Measurements from ENCODE around the gene PPID. TPM values are rescaled to one million over a fixed set of nuclear protein-coding genes. Genes with fewer than 3 reads are reported as not detected.
"Not testable (repeated sequence)": the region's sequence is repeated elsewhere in the genome, so short reads cannot be mapped to it uniquely, and the experiment has no call there.

Gene PPID
- total RNA-seq, 1 donor from 2014 or later: 33.4 TPM

DNA sequence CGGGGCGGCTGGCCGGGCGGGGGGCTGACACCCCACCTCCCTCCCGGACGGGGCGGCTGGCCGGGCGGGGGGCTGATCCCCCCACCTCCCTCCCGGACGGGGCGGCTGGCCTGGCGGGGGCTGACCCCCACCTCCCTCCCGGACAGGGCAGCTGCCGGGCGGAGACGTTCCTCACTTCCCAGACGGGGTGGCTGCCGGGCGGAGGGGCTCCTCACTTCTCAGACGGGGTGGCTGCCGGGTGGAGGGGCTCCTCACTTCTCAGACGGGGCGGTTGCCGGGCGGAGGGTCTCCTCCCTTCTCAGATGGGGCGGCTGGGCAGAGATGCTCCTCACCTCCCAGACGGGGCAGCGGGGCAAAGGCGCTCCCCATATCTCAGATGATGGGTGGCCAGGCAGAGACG is 23.3 kb upstream of the PPID start:
- ATAC-seq; intact Hi-C loops (cut with DNase I); DNase-seq (ENCODE audit: missing footprints): not testable (repeated sequence)

- intact Hi-C loops (cut with DNase I): no loop called here
- no peak for ATAC-seq
- no peak for DNase-seq (ENCODE audit: missing footprints)
Observed at GRCh38 chr4:158741326-158742021, 18.3 kb upstream of the PPID start.

GRCh38 chr4:158739600-158739999 is 16.4 kb upstream of the PPID start:
- ATAC-seq: no peak
- DNase-seq (ENCODE audit: missing footprints): no peak
- intact Hi-C loops (cut with DNase I): no loop called here

DNA sequence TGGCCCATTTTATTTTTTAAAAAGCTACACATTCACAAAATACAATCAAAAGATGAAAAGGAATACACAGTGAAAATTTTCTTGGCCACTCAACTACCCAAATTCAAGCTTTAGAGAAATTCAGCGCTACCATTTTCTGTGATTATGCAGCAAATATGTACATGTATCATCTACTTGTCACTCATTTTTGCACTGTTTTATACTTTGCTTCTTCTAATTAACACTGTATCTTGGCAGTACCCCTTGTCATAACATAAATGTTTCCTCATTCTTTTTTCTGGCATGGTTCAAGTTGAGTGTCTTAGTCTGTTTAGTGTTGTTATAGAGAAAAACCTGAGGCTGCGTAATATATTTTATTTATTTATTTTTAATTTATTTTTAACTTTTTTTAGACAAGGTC is 15.7 kb upstream of the PPID start:
- ATAC-seq (no peak), DNase-seq (ENCODE audit: missing footprints) (no peak)
- intact Hi-C loops (cut with DNase I): no loop called here

DNA sequence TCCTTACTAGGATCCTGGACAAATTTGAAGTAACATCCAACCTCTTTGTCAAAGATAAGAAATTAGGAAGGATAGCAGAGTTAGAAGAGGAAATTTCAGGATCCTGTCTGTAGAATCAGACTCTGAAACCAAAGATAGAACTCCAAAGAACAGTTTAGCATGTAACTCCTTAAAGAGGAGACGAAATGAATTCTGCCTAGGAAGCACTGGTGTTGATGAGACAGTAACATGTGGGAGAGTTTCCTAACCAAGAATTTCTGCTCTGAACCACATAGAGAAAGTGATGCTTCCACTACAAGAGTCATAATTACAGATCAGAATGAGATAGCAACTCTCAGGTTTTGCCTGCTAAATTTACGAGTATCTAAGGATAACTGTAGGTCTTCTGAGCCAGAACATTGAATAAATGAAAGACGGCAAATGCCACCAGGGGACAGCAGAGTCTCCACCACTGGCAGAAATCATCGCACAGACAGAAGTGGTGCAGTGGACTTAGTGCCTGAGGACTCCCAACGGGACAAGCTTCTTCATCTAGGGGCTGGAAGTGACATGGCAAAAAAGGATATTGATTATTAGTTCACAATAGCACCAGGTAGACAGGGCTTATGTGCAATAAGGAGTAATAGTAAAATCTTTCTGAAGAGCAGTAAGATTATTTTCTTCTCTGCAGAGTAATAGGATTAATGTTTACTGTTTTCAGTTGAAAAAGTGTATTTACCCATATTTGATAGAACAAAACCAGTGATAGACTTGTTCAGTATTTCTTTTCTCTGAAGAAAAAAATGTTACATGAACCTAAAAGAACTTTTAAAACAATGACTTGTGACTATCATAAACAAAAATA is 6.7 kb upstream of the PPID start:
- ATAC-seq (peak; percentile 93), DNase-seq (ENCODE audit: missing footprints) (no peak)
- intact Hi-C loops (cut with DNase I): loop anchor here (1.0 to 5.0 kb wide), 5 partner anchors 37 to 717 kb away; partner anchors contain the start of gene FNIP2

GRCh38 chr4:158728236-158728635 is 5.0 kb upstream of the PPID start:
- intact Hi-C loops (cut with DNase I): loop anchor here (5.0 kb wide), 1 partner anchor 39 kb away; the partner anchor contains the start of gene FNIP2
- DNase-seq (ENCODE audit: missing footprints): no peak
- ATAC-seq: no peak

DNA sequence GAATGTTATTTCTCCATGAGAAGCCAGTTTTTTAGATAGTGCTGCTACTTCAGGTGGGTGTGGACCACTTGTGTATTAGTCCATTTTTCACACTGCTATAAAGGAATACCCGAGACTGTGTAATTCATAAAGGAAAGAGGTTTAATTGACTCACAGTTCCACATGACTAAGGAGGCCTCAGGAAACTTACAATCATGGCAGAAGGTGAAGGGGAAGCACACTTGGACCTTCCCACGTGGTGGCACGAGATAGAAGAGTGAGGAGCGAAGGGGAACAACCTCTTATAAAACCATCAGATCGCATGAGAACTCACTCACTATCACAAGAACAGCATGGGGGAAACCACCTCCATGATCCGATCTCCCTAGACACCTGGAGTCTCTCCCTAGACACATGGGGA is 3.4 kb upstream of the PPID start:
- DNase-seq (ENCODE audit: missing footprints) (no peak), ATAC-seq (no peak)
- intact Hi-C loops (cut with DNase I): loop anchor here (5.0 kb wide), 1 partner anchor 41 kb away; the partner anchor contains the start of gene FNIP2

GRCh38 chr4:158724637-158725036 is 1.4 kb upstream of the PPID start:
- ATAC-seq (no peak), DNase-seq (ENCODE audit: missing footprints) (no peak)
- intact Hi-C loops (cut with DNase I): loop anchor here (5.0 kb wide), 2 partner anchors 43 to 47 kb away; partner anchors contain the start of gene FNIP2

DNA sequence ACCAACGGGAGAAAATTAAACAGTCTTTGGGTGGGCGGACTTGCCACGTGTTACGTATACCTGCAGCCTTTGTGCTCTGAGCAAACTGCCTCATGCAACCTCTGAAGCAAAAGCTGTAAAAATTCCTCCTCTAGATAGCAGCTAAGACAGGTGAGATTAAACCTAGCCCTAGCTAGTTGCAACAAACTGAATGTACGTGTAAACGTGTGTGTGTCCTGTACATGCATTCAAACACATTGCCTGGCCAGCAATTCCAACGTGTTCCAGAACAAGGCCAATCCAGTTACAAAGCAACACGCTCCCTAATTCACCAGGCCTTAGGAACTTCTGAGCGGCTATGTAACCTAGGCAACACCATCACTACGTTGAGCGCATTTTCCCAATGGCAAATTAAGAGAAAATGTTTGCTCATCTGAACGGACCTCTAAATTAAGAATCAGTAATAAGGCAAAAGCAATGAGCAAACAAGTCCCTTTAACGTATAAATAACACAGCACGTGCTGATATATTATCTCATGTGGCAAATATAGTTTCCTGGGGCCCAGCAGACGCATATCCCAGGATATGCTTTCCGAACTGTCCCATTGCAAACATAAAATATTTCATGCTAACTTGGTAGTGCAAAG is 792 bp downstream of the PPID start:
- DNase-seq (ENCODE audit: missing footprints): no peak
- intact Hi-C loops (cut with DNase I): loop anchor here (5.0 kb wide), 1 partner anchor 45 kb away; no protein-coding TSS in a partner anchor
- ATAC-seq: no peak

- intact Hi-C loops (cut with DNase I): loop anchor here (5.0 kb wide), 1 partner anchor 44 kb away; no protein-coding TSS in a partner anchor
- DNase-seq (ENCODE audit: missing footprints): no peak
- ATAC-seq: no peak
Observed at GRCh38 chr4:158721680-158722079, 1.5 kb downstream of the PPID start.

DNA sequence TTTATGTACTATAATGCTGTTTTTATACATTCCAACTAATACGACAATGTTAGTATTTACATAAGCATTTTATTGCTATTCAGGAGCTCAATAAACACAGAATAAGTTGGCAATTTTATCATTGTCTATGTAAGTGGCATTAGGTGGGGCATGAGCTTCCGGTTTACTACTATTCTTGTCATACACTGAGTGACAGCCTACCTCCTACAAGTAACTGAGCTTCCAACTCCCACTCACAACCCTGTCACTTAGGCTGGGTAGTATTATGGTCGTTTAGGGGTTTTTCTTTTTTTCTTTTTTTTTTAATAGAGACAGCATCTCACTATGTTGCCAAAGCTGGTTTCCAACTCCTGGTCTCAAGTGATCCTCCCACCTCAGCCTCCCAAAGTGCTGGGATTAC is 7.4 kb downstream of the PPID start:
- DNase-seq (ENCODE audit: missing footprints) (no peak), ATAC-seq (no peak)
- intact Hi-C loops (cut with DNase I): no loop called here

DNA sequence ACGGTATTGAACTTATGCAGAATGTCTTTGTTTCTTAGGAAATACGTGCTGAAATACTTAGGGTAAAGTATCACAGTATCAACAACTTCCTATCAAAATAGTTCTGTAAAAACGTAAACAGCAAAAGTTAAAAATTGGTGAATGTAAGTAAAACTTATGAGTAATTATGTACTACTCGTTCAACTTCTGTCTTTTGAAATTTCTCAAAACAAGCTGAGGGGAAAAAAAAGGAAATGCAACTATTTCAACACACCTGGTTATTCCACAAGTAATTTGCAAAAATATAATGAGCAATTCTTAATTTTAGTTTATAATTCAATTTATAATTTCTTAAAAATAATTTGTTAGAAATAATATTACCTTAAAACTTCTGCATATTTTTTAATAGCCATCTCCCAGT is 8.3 kb downstream of the PPID start:
- intact Hi-C loops (cut with DNase I): no loop called here
- DNase-seq (ENCODE audit: missing footprints): no peak
- no peak for ATAC-seq

DNA sequence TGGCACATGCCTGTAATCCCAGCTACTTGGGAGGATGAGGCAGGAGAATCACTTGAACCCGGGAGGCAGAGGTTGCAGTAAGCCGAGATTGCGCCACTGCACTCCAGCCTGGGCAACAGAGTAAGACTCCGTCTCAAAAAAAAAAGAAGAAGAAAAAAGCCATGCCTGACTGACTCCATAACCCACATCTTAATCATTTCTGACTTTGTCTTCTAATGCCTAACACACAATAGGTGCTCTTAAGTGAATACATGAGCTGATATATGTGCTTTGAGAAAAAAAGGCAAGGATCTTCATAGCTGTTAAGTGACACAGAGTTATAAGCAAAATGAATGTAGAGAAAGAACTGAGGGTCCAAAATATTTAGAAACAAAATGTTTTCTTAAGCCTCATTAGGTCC is 10.6 kb downstream of the PPID start:
- ATAC-seq; intact Hi-C loops (cut with DNase I); DNase-seq (ENCODE audit: missing footprints): not testable (repeated sequence)

- ATAC-seq (no peak), DNase-seq (ENCODE audit: missing footprints) (no peak)
- intact Hi-C loops (cut with DNase I): no loop called here
Observed at GRCh38 chr4:158710814-158711213, 12.4 kb downstream of the PPID start.

- intact Hi-C loops (cut with DNase I): no loop called here
Observed at GRCh38 chr4:158704274-158704673, 18.9 kb downstream of the PPID start.

GRCh38 chr4:158688813-158689212 is 34.4 kb downstream of the PPID start:
- intact Hi-C loops (cut with DNase I): no loop called here
- ATAC-seq (no peak), DNase-seq (ENCODE audit: missing footprints) (no peak)

More at GRCh38 chr4:158704274-158704673, 18.9 kb downstream of the PPID start:
- no peak for DNase-seq (ENCODE audit: missing footprints)
- ATAC-seq: no peak

DNA sequence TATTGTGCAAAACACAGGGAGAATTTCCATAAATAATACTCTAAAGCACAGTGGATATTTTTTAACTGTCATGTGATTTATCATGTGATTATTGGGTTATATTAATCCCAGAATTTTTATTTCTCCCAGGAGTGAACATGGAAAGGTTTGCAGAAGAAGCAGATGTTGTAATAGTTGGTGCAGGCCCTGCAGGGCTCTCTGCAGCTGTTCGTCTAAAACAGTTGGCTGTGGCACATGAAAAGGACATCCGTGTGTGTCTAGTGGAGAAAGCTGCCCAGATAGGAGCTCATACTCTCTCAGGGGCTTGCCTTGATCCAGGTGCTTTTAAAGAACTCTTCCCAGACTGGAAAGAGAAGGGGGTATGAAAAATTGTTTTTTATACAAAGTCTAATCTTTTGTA is 41.1 kb downstream of the PPID start:
- ATAC-seq (no peak), DNase-seq (ENCODE audit: missing footprints) (no peak)
- intact Hi-C loops (cut with DNase I): no loop called here

DNA sequence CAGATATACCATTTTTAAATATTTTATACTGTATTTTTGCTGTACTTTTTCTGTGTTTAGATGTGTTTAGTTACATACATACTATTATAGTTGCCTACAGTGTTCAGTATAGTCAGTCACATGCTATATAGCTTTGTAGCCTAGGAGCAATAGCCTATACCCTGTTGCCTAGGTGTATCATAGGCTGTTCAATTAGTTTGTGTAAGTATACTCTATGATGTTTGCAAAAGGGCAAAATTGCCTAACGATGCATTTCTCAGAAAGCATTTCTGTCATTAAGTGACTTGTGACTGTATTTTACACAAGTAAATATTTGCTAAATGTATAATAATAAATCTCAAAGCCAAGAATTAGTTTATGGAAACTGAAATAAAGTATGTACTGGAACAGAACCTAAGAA is 41.6 kb downstream of the PPID start:
- ATAC-seq (no peak), DNase-seq (ENCODE audit: missing footprints) (no peak)
- intact Hi-C loops (cut with DNase I): no loop called here

GRCh38 chr4:158678767-158679166 is 44.4 kb downstream of the PPID start:
- ATAC-seq: no peak
- DNase-seq (ENCODE audit: missing footprints): no peak
- intact Hi-C loops (cut with DNase I): loop anchor here (5.0 kb wide), 1 partner anchor 44 kb away; the partner anchor contains the start of gene PPID

Measured in Right ventricle myocardium inferior (tissue), 1 donor.